ENCODE data around the gene DDX19B.
A peak's percentile ranks its signal among the peaks of the same experiment; 100 is the strongest.

- TF ChIP-seq, protein P1, sequence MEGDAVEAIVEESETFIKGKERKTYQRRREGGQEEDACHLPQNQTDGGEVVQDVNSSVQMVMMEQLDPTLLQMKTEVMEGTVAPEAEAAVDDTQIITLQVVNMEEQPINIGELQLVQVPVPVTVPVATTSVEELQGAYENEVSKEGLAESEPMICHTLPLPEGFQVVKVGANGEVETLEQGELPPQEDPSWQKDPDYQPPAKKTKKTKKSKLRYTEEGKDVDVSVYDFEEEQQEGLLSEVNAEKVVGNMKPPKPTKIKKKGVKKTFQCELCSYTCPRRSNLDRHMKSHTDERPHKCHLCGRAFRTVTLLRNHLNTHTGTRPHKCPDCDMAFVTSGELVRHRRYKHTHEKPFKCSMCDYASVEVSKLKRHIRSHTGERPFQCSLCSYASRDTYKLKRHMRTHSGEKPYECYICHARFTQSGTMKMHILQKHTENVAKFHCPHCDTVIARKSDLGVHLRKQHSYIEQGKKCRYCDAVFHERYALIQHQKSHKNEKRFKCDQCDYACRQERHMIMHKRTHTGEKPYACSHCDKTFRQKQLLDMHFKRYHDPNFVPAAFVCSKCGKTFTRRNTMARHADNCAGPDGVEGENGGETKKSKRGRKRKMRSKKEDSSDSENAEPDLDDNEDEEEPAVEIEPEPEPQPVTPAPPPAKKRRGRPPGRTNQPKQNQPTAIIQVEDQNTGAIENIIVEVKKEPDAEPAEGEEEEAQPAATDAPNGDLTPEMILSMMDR (IDR thresholded peaks at IDR 0.05): peak; percentile 46
- TF ChIP-seq EZH2 (IDR thresholded peaks at IDR 0.05; ENCODE audit: borderline replicate concordance, insufficient read depth, low read depth, low read length, poor library complexity, severe bottlenecking): no peak
These were observed 32.8 kb downstream of the DDX19B start for GRCh38 chr16:70331588-70332358.
